ENCODE data around the gene ANGPTL1. TPM values are rescaled to one million over a fixed set of nuclear protein-coding genes. Genes with fewer than 3 reads are reported as not detected.

The ANGPTL1 gene
- total RNA-seq, 4 donors from 2014 or later, result 4.3 to 23.4 (median 10.6) TPM

GRCh38 chr1:178874966-178875365, 4.1 kb upstream of the ANGPTL1 start:
- TF ChIP-seq POLR2A (IDR thresholded peaks at IDR 0.05), result no peak
- no peak for TF ChIP-seq EP300 (IDR thresholded peaks at IDR 0.05)
- TF ChIP-seq, protein P1, sequence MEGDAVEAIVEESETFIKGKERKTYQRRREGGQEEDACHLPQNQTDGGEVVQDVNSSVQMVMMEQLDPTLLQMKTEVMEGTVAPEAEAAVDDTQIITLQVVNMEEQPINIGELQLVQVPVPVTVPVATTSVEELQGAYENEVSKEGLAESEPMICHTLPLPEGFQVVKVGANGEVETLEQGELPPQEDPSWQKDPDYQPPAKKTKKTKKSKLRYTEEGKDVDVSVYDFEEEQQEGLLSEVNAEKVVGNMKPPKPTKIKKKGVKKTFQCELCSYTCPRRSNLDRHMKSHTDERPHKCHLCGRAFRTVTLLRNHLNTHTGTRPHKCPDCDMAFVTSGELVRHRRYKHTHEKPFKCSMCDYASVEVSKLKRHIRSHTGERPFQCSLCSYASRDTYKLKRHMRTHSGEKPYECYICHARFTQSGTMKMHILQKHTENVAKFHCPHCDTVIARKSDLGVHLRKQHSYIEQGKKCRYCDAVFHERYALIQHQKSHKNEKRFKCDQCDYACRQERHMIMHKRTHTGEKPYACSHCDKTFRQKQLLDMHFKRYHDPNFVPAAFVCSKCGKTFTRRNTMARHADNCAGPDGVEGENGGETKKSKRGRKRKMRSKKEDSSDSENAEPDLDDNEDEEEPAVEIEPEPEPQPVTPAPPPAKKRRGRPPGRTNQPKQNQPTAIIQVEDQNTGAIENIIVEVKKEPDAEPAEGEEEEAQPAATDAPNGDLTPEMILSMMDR (IDR thresholded peaks at IDR 0.05), result no peak
- TF ChIP-seq POLR2AphosphoS5 (IDR thresholded peaks at IDR 0.05), result no peak

GRCh38 chr1:178871551-178872320, 859 bp upstream of the ANGPTL1 start:
- Histone ChIP-seq H3K4me1 (peaks cover 11% of the 10 kb centered on the region), H3K4me3 (no peak overlapping the region), H3K27me3 (no peaks in the 10 kb centered on the region), H3K36me3 (no peaks in the 10 kb centered on the region), H3K27ac (no peak overlapping the region), H3K9me3 (no peaks in the 10 kb centered on the region)
- TF ChIP-seq, protein P1 (IDR thresholded peaks at IDR 0.05), result no peak
- TF ChIP-seq EP300 (IDR thresholded peaks at IDR 0.05), result no peak
- no peak for TF ChIP-seq POLR2AphosphoS5 (IDR thresholded peaks at IDR 0.05)
- TF ChIP-seq POLR2A (IDR thresholded peaks at IDR 0.05), result no peak
- no peak for DNase-seq (ENCODE audit: low spot score in 2 of 2)

More at GRCh38 chr1:178874966-178875365, 4.1 kb upstream of the ANGPTL1 start:
- WGBS, result 96% methylated on average over 2 of the region's 2 CpGs
- no peaks in the 10 kb centered on the region for H3K9me3 ChIP-seq
- H3K4me3 ChIP-seq, result no peak overlapping the region
- no peak for DNase-seq (ENCODE audit: low spot score in 2 of 2)
- no peaks in the 10 kb centered on the region for H3K27me3 ChIP-seq
- peaks cover 11% of the 10 kb centered on the region for H3K4me1 ChIP-seq
- no peak overlapping the region for H3K27ac ChIP-seq
- H3K36me3 ChIP-seq, result no peaks in the 10 kb centered on the region

DNA sequence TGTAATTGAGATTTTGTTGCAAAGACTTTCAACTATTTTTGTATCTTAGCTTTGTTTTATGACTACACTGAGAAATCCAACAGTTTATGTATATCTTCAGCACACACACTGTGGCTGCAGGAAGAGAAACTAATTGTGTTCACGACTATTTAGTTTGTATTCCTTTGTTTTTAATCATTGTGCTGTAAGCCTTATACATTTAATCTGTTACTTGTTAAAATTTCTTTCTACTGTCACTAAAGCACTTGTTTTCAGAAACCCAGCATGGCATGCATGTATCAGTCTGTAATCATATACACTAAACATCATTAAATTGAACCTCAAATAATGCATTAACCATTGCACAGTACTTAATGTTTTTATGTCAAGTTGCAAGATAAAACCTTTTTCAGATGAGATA, 656 bp downstream of the ANGPTL1 start:
- TF ChIP-seq, protein P1 (IDR thresholded peaks at IDR 0.05), result no peak
- TF ChIP-seq EP300 (IDR thresholded peaks at IDR 0.05), result no peak
- H3K9me3 ChIP-seq, result no peaks in the 10 kb centered on the region
- peak overlapping the region; percentile 3 for H3K27ac ChIP-seq
- WGBS, result 63% methylated on average over 1 of the region's 1 CpG
- peaks cover 11% of the 10 kb centered on the region for H3K4me1 ChIP-seq
- peak overlapping the region; percentile 39 for H3K4me3 ChIP-seq
- no peak for DNase-seq (ENCODE audit: low spot score in 2 of 2)
- no peaks in the 10 kb centered on the region for H3K36me3 ChIP-seq
- no peaks in the 10 kb centered on the region for H3K27me3 ChIP-seq

DNA sequence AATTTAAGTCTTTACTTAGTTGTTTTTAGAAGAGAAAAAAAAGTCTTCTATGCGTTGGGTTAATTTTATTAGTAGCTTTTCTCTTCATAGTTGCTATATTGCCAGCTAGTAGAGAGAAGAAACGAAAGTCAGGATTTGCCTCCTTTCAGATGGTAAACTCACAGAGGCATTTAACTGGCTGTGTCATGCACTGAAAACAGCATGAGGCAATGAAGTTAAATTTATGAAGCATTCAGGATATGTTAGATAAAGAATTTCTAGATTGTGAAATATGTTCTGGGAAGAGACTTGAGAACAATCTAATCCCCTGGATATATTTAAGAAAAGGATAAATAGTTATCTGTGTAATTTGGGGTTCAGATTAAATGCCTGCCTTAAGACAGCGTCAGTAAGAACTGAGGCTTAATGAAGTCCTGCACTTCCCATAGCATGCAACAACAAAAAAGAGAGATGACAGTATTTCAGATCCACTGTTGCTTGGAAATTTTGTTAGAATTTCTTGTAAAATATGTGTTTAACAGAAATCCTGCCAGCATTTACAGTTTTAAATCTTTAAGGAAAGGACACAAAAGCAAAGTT, 1.7 kb downstream of the ANGPTL1 start:
- H3K27me3 ChIP-seq, result no peaks in the 10 kb centered on the region
- H3K4me3 ChIP-seq, result peak overlapping the region; percentile 39
- 59% methylated on average over 3 of the region's 3 CpGs for WGBS
- peak overlapping the region; percentile 34 for H3K27ac ChIP-seq
- H3K4me1 ChIP-seq, result peaks cover 11% of the 10 kb centered on the region
- DNase-seq (ENCODE audit: low spot score in 2 of 2), result no peak
- H3K36me3 ChIP-seq, result no peaks in the 10 kb centered on the region
- TF ChIP-seq, protein P1 (IDR thresholded peaks at IDR 0.05), result no peak
- TF ChIP-seq POLR2AphosphoS5 (IDR thresholded peaks at IDR 0.05), result no peak
- TF ChIP-seq EP300 (IDR thresholded peaks at IDR 0.05), result no peak
- peak in 1 of 2 donors; percentile 35 for TF ChIP-seq POLR2A (IDR thresholded peaks at IDR 0.05)
- H3K9me3 ChIP-seq, result no peaks in the 10 kb centered on the region

DNA sequence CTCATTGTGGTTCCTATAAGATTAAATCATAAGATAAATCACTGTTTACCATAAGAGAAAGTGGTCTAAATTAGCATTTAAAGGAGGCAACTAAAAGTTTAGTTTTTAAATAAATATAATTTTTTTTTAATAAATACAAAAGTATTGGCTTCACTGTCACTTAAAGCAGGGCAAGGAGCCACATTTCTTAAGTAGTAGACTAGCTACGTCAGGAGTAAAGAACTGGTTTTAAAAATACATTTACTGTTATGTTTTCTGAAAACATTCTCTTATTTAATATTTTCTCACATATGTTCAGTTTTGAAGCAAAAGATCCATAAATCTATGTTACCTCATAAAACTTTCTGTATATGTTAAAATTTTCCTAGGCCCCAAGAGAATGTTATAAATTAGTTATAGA, 2.2 kb downstream of the ANGPTL1 start:
- WGBS, result 53% methylated on average over 1 of the region's 1 CpG
- Histone ChIP-seq H3K27me3 (no peaks in the 10 kb centered on the region), H3K9me3 (no peaks in the 10 kb centered on the region), H3K4me1 (peaks cover 11% of the 10 kb centered on the region), H3K36me3 (no peaks in the 10 kb centered on the region), H3K27ac (peak overlapping the region; percentile 34), H3K4me3 (peak overlapping the region; percentile 39)
- no peak for DNase-seq (ENCODE audit: low spot score in 2 of 2)
- TF ChIP-seq, protein P1 (IDR thresholded peaks at IDR 0.05), result no peak
